Measurements from ENCODE around the gene TPH1. TPM values are rescaled to one million over a fixed set of nuclear protein-coding genes. Genes with fewer than 3 reads are reported as not detected.

TPH1 gene
- total and polyA plus RNA-seq, 9 of the 15 experiments (the other 6 are each of a cell fraction or from before 2014, with no cell fraction given), result 0.04 to 0.29 (median 0.17) TPM

DNA sequence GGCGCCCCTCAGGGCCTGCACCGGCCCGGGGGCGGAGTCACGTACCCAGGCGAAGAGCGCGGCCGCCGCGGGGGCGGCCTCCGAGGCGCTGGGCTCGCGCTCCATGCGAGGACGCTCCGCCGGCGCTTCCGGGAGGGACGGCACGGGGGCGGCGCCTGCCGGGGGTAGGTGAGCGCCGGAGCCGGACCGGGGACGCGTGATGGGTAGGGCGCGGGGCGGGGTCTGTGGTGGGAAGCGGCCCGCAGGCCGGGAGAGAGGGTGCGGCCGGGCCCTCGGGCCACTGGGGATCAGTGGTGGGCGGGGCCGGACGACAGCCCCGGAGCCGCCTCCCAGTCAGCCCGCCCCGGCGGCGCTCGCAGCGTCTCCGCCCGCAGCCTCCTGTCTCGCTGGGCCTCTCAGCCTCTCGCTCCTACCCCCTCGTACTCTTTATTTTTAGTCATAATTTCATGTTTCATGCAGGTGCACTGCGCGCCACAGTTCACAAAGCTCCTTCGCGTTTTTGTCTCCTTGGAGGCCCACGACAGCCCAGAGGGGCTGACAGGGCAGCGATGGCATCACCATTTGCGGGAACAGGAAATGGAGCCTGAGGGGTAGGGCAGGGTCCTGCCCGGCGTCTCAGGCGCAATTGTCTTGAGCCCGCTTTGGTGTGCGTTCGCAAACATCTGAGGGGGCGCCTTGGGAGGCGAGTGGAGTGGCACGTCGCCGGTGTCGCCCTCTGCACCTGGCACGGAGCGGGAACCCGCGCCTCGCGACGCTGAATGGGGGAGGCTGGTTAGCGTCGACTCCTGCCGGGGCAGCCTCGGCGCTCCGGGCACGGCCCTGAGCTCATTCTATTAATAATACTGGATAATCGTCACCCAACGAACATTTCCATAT is 32.9 kb downstream of the TPH1 start, which contains the start of gene SERGEF (continued):
- no peak for TF ChIP-seq ZNF740 (CRISPR knock-in tag; IDR thresholded peaks at IDR 0.05)
- no peak for TF ChIP-seq ZNF740 (tag; IDR thresholded peaks at IDR 0.05)
- TF ChIP-seq, protein P1, sequence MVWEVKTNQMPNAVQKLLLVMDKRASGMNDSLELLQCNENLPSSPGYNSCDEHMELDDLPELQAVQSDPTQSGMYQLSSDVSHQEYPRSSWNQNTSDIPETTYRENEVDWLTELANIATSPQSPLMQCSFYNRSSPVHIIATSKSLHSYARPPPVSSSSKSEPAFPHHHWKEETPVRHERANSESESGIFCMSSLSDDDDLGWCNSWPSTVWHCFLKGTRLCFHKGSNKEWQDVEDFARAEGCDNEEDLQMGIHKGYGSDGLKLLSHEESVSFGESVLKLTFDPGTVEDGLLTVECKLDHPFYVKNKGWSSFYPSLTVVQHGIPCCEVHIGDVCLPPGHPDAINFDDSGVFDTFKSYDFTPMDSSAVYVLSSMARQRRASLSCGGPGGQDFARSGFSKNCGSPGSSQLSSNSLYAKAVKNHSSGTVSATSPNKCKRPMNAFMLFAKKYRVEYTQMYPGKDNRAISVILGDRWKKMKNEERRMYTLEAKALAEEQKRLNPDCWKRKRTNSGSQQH (CRISPR knock-in tag; IDR thresholded peaks at IDR 0.05), result 0 out of 2 replicates have a peak, but pooled peaks have one; percentile 35
- no peak for TF ChIP-seq BMI1 (IDR thresholded peaks at IDR 0.05; ENCODE audit: low read length)
- TF ChIP-seq GATAD2B (IDR thresholded peaks at IDR 0.05; ENCODE audit: borderline replicate concordance), result peak; percentile 88
- no peak for TF ChIP-seq SAFB2 (IDR thresholded peaks at IDR 0.05; ENCODE audit: borderline replicate concordance, low read depth, low read length, severe bottlenecking)
- TF ChIP-seq JUN (IDR thresholded peaks at IDR 0.05; ENCODE audit: borderline replicate concordance, low read depth, low read length), result no peak
- TF ChIP-seq JUN (CRISPR knock-in tag; IDR thresholded peaks at IDR 0.05; ENCODE audit: borderline replicate concordance), result no peak
- TF ChIP-seq VEZF1 (CRISPR knock-in tag; IDR thresholded peaks at IDR 0.05), result peak; percentile 82
- peak in 2 of 3 experiments; percentile 64 to 67 for TF ChIP-seq YY1 (IDR thresholded peaks at IDR 0.05; ENCODE audit: borderline replicate concordance in 1 of 3, control insufficient read depth in 1 of 3, extremely low read depth in 1 of 3, insufficient read depth in 3 of 3, insufficient read length in 1 of 3, insufficient replicate concordance in 2 of 3, low read depth in 1 of 3, low read length in 2 of 3)
- no peak for TF ChIP-seq ZNF239 (CRISPR knock-in tag; IDR thresholded peaks at IDR 0.05)
- 0 out of 2 replicates have a peak, but pooled peaks have one; percentile 59 for TF ChIP-seq OTX1 (CRISPR knock-in tag; IDR thresholded peaks at IDR 0.05)
- TF ChIP-seq GMEB1 (CRISPR knock-in tag; IDR thresholded peaks at IDR 0.05), result peak; percentile 78
- no peak for TF ChIP-seq RBM22 (IDR thresholded peaks at IDR 0.05; ENCODE audit: low read depth, low read length, poor library complexity, severe bottlenecking)
- peak; percentile 39 for TF ChIP-seq HNRNPK (IDR thresholded peaks at IDR 0.05; ENCODE audit: low read depth, low read length, poor library complexity, severe bottlenecking)
- 0 out of 2 replicates have a peak, but pooled peaks have one; percentile 42 for TF ChIP-seq ELF2 (CRISPR knock-in tag; IDR thresholded peaks at IDR 0.05)
- TF ChIP-seq SMARCE1 (IDR thresholded peaks at IDR 0.05), result no peak
- no peak for TF ChIP-seq COPS2 (conservative IDR thresholded peaks at IDR 0.05)
- TF ChIP-seq DNMT1 (IDR thresholded peaks at IDR 0.05), result no peak
- no peak for TF ChIP-seq HMBOX1 (IDR thresholded peaks at IDR 0.05)
